HG02973 (cell line): ENCODE results near the gene TUBB3.
"Not testable (repeated sequence)": the region's sequence is repeated elsewhere in the genome, so short reads cannot be mapped to it uniquely, and the experiment has no call there.

Experiments used
- ATAC-seq: cut with Tn5 transposase; IDR thresholded peaks from one replicate; pipeline ENCODE4 v1.9.1; 2021; ENCODE audit warnings: moderate library complexity; ENCODE audit not compliant: unreplicated experiment

TUBB3 gene

GRCh38 chr16:89962754-89963498 is 39.8 kb downstream of the TUBB3 start:
- no peak for ATAC-seq

- no peak for ATAC-seq
These were observed 41.1 kb downstream of the TUBB3 start for GRCh38 chr16:89964201-89964600.

GRCh38 chr16:89965447-89966225 is 42.5 kb downstream of the TUBB3 start:
- no peak for ATAC-seq

- no peak for ATAC-seq
These were observed 43.6 kb downstream of the TUBB3 start for GRCh38 chr16:89966756-89967155.

- ATAC-seq = not testable (repeated sequence)
These were observed 44.3 kb downstream of the TUBB3 start for GRCh38 chr16:89967436-89967835.

- not testable (repeated sequence) for ATAC-seq
These were observed 44.9 kb downstream of the TUBB3 start for GRCh38 chr16:89968074-89968473.

- no peak for ATAC-seq
These were observed 46.7 kb downstream of the TUBB3 start for GRCh38 chr16:89969741-89970410.

- ATAC-seq = no peak
These were observed 48.5 kb downstream of the TUBB3 start for GRCh38 chr16:89971495-89972243.

GRCh38 chr16:89972244-89973234 is 49.4 kb downstream of the TUBB3 start:
- peak; percentile 70 for ATAC-seq

GRCh38 chr16:89973235-89973634 is 50.1 kb downstream of the TUBB3 start:
- ATAC-seq = no peak

GRCh38 chr16:89973654-89974335 is 50.7 kb downstream of the TUBB3 start:
- ATAC-seq = no peak

- ATAC-seq = no peak
These were observed 51.7 kb downstream of the TUBB3 start for GRCh38 chr16:89974870-89975269.

- peak; percentile 81 for ATAC-seq
These were observed 58.3 kb downstream of the TUBB3 start for GRCh38 chr16:89981414-89981813.

GRCh38 chr16:89982318-89982717 is 59.2 kb downstream of the TUBB3 start:
- no peak for ATAC-seq

- no peak for ATAC-seq
These were observed 60.4 kb downstream of the TUBB3 start for GRCh38 chr16:89983536-89983935.

- ATAC-seq = no peak
These were observed 61.1 kb downstream of the TUBB3 start for GRCh38 chr16:89984216-89984615.

- no peak for ATAC-seq
These were observed 62.1 kb downstream of the TUBB3 start for GRCh38 chr16:89985219-89985618.
